H9 (cell line): ENCODE results near the gene IQUB. TPM values are rescaled to one million over a fixed set of nuclear protein-coding genes. Genes with fewer than 3 reads are reported as not detected.

Experiments used
- DNase-seq: peaks from one replicate; pipeline ENCODE4 v3.0.0-alpha.2; 2017
- H2AFZ ChIP-seq: one replicate; pipeline ENCODE4 v1.6.1; 2013; ENCODE audit warnings: mild to moderate bottlenecking, low read length, control low read depth, moderate library complexity
- H2AK5ac ChIP-seq: 2 replicates; pipeline ENCODE4 v1.6.1; 2013; ENCODE audit warnings: low read length, control low read depth, mixed read lengths; ENCODE audit not compliant: insufficient read length
- H2BK120ac ChIP-seq: one replicate; pipeline ENCODE4 v1.6.1; 2013; ENCODE audit warnings: low read depth, mild to moderate bottlenecking, low read length, control low read depth, inconsistent platforms; ENCODE audit not compliant: poor library complexity, severe bottlenecking
- H2BK12ac ChIP-seq: 2 replicates; pipeline ENCODE4 v1.6.1; 2013; ENCODE audit warnings: low read length, control low read depth, mixed read lengths, low read depth; ENCODE audit not compliant: insufficient read length
- H2BK15ac ChIP-seq: 2 replicates; pipeline ENCODE4 v1.6.1; 2013; ENCODE audit warnings: low read depth, low read length, control low read depth
- H2BK20ac ChIP-seq: one replicate; pipeline ENCODE4 v1.6.1; 2013; ENCODE audit warnings: low read depth, mild to moderate bottlenecking, low read length, control low read depth, inconsistent platforms; ENCODE audit not compliant: poor library complexity, severe bottlenecking
- H2BK5ac ChIP-seq: 2 replicates; pipeline ENCODE4 v1.6.1; 2013; ENCODE audit warnings: low read length, control low read depth, mixed read lengths; ENCODE audit not compliant: insufficient read length
- H3K14ac ChIP-seq: 2 replicates; pipeline ENCODE4 v1.6.1; 2013; ENCODE audit warnings: low read length, control low read depth; ENCODE audit not compliant: insufficient read depth
- H3K18ac ChIP-seq: 2 replicates; pipeline ENCODE4 v1.6.1; 2013; ENCODE audit warnings: low read depth, mild to moderate bottlenecking, mixed read lengths, low read length, control low read depth; ENCODE audit not compliant: insufficient read length
- H3K23ac ChIP-seq: 2 replicates; pipeline ENCODE4 v1.6.1; 2013; ENCODE audit warnings: low read length, control low read depth, mixed read lengths, low read depth; ENCODE audit not compliant: insufficient read length
- H3K23me2 ChIP-seq: 2 replicates; pipeline ENCODE4 v1.6.1; 2013; ENCODE audit warnings: low read depth, mild to moderate bottlenecking, mixed read lengths, low read length, control low read depth; ENCODE audit not compliant: insufficient read length, poor library complexity, severe bottlenecking
- H3K27ac ChIP-seq: 2 replicates; pipeline ENCODE4 v1.5.1; 2013; ENCODE audit warnings: low read length, control low read depth, mixed read lengths, low read depth; ENCODE audit not compliant: insufficient read length
- H3K27me3 ChIP-seq: 2 replicates; pipeline ENCODE4 v1.6.1; 2013; ENCODE audit warnings: low read length, control low read depth, inconsistent platforms; ENCODE audit not compliant: insufficient read depth
- H3K4ac ChIP-seq: 2 replicates; pipeline ENCODE4 v1.6.1; 2013; ENCODE audit warnings: low read depth, mild to moderate bottlenecking, control low read depth, inconsistent platforms, low read length, moderate library complexity
- H3K4me1 ChIP-seq: 2 replicates; pipeline ENCODE4 v1.6.1; 2013; ENCODE audit warnings: low read length, control low read depth, inconsistent platforms; ENCODE audit not compliant: insufficient read depth
- H3K4me2 ChIP-seq: 2 replicates; pipeline ENCODE4 v1.6.1; 2013; ENCODE audit warnings: low read length, control low read depth, mixed read lengths; ENCODE audit not compliant: insufficient read length, insufficient read depth
- H3K56ac ChIP-seq: 2 replicates; pipeline ENCODE4 v1.6.1; 2013; ENCODE audit warnings: low read depth, mild to moderate bottlenecking, mixed read lengths, low read length, control low read depth; ENCODE audit not compliant: insufficient read length
- H3K79me1 ChIP-seq: 2 replicates; pipeline ENCODE4 v1.6.1; 2013; ENCODE audit warnings: low read depth, mild to moderate bottlenecking, moderate library complexity, low read length, control low read depth, inconsistent platforms; ENCODE audit not compliant: insufficient read depth, poor library complexity, severe bottlenecking
- H3K79me2 ChIP-seq: 2 replicates; pipeline ENCODE4 v1.6.1; 2013; ENCODE audit warnings: low read length, control low read depth, inconsistent platforms; ENCODE audit not compliant: insufficient read depth
- H3K9ac ChIP-seq: 2 replicates; pipeline ENCODE4 v1.6.1; 2013; ENCODE audit warnings: low read length, control low read depth, mixed read lengths; ENCODE audit not compliant: insufficient read length; ENCODE audit errors: extremely low read depth
- H3K9me3 ChIP-seq: one replicate; pipeline ENCODE4 v1.6.1; 2013; ENCODE audit warnings: low read depth, low read length, inconsistent platforms; ENCODE audit not compliant: control insufficient read depth
- H3T11ph ChIP-seq: one replicate; pipeline ENCODE4 v1.6.1; 2013; ENCODE audit warnings: mild to moderate bottlenecking, low read length, control low read depth, inconsistent platforms
- H4K20me1 ChIP-seq: one replicate; pipeline ENCODE4 v1.6.1; 2013; ENCODE audit not compliant: control insufficient read depth, insufficient read length, insufficient read depth
- H4K5ac ChIP-seq: 2 replicates; pipeline ENCODE4 v1.6.1; 2013; ENCODE audit warnings: low read depth, mild to moderate bottlenecking, mixed read lengths, low read length, control low read depth; ENCODE audit not compliant: insufficient read length
- H4K8ac ChIP-seq: replicated peaks from 2 replicates; pipeline ENCODE4 v1.6.1; 2013; ENCODE audit warnings: low read length, control low read depth, mixed read lengths, low read depth; ENCODE audit not compliant: insufficient read length
- H4K91ac ChIP-seq: 2 replicates; pipeline ENCODE4 v1.6.1; 2013; ENCODE audit warnings: low read depth, mild to moderate bottlenecking, moderate library complexity, mixed read lengths, low read length, control low read depth; ENCODE audit not compliant: insufficient read length
- H3K27ac Mint-ChIP-seq, 3 experiments: 2 replicates in 2 of 3; 3 replicates in 1 of 3; pipeline ENCODE4 v1.8.0; 2020 to 2021; ENCODE audit warnings: mixed read lengths in 3 of 3, mild to moderate bottlenecking in 1 of 3, moderate library complexity in 1 of 3
- H3K27me3 Mint-ChIP-seq: 2 replicates; pipeline ENCODE4 v1.8.0; 2021; ENCODE audit warnings: low read depth, mild to moderate bottlenecking, moderate library complexity, mixed read lengths
- H3K36me3 Mint-ChIP-seq, 3 experiments: 2 replicates in 2 of 3; 3 replicates in 1 of 3; pipeline ENCODE4 v1.8.0; 2020 to 2021; ENCODE audit warnings: low read depth in 3 of 3, mixed read lengths in 3 of 3; ENCODE audit not compliant: insufficient read depth in 1 of 3
- H3K4me1 Mint-ChIP-seq, 2 experiments: 2 replicates each; pipeline ENCODE4 v1.8.0; 2020; ENCODE audit warnings: mixed read lengths in 2 of 2
- H3K4me3 Mint-ChIP-seq, 2 experiments: 2 replicates in 1 of 2; 3 replicates in 1 of 2; pipeline ENCODE4 v1.8.0; 2020 to 2021; ENCODE audit warnings: mild to moderate bottlenecking in 2 of 2, mixed read lengths in 2 of 2, moderate library complexity in 1 of 2
- H3K9me3 Mint-ChIP-seq, 2 experiments: 2 replicates in 1 of 2; 3 replicates in 1 of 2; pipeline ENCODE4 v1.8.0; 2020; ENCODE audit warnings: mild to moderate bottlenecking in 2 of 2, mixed read lengths in 2 of 2, moderate library complexity in 1 of 2
- WGBS: extraction: QIAGEN DNeasy Blood & Tissue Kit; methylation state at CpG from one replicate; pipeline ENCODE4 v1.1.7; 2013; ENCODE audit warnings: missing lambda C conversion rate, low lambda C conversion rate, mixed read lengths; ENCODE audit not compliant: insufficient read length; ENCODE audit errors: extremely low coverage; 5-methylcytosine and 5-hydroxymethylcytosine counted together
- total RNA-seq: library from RNA; stranded (reverse); gene quantifications from 2 replicates; pipeline ENCODE4 v1.2.1, GENCODE V29; 2021
- TF ChIP-seq, protein P1 (sequence below): fragments of 200-600 bp; sonication (generic); conservative IDR thresholded peaks from 3 replicates; pipeline ENCODE4 v1.8.0; 2021; ENCODE audit warnings: antibody characterized with exemption, mild to moderate bottlenecking

IQUB gene
- total RNA-seq, 1 experiment from 2014 or later, result 0.28 TPM

GRCh38 chr7:123472750-123473445 lies 61.5 kb downstream of the IQUB start:
- Mint-ChIP-seq H3K27ac (peak overlapping the region in 2 of 3 experiments; percentile 85 to 91; a peak in 4 of 7 replicates), H3K9me3 (peaks cover 7 to 9% of the 10 kb centered on the region in 2 experiments; a peak in 4 of 5 replicates), H3K36me3 (peaks cover 2 to 15% (median 4%) of the 10 kb centered on the region in 3 experiments; a peak in 5 of 7 replicates), H3K27me3 (no peaks in the 10 kb centered on the region), H3K4me3 (no peak overlapping the region), H3K4me1 (peaks cover 6 to 7% of the 10 kb centered on the region in 2 experiments)
- H3K18ac ChIP-seq, result no peak overlapping the region
- H3K56ac ChIP-seq, result no peak overlapping the region
- no peak overlapping the region for H2BK12ac ChIP-seq
- H3K79me2 ChIP-seq, result no peaks in the 10 kb centered on the region
- H2AK5ac ChIP-seq, result no peak overlapping the region
- no peaks in the 10 kb centered on the region for H3K9me3 ChIP-seq
- H3T11ph ChIP-seq, result no peak overlapping the region
- H3K27ac ChIP-seq, result no peak overlapping the region
- no CpG with 5 or more reads among the region's 2 CpGs for WGBS
- H3K4me1 ChIP-seq, result no peaks in the 10 kb centered on the region
- H3K14ac ChIP-seq, result no peak overlapping the region
- no peak overlapping the region for H3K23ac ChIP-seq
- no peaks in the 10 kb centered on the region for H3K27me3 ChIP-seq
- TF ChIP-seq, protein P1, sequence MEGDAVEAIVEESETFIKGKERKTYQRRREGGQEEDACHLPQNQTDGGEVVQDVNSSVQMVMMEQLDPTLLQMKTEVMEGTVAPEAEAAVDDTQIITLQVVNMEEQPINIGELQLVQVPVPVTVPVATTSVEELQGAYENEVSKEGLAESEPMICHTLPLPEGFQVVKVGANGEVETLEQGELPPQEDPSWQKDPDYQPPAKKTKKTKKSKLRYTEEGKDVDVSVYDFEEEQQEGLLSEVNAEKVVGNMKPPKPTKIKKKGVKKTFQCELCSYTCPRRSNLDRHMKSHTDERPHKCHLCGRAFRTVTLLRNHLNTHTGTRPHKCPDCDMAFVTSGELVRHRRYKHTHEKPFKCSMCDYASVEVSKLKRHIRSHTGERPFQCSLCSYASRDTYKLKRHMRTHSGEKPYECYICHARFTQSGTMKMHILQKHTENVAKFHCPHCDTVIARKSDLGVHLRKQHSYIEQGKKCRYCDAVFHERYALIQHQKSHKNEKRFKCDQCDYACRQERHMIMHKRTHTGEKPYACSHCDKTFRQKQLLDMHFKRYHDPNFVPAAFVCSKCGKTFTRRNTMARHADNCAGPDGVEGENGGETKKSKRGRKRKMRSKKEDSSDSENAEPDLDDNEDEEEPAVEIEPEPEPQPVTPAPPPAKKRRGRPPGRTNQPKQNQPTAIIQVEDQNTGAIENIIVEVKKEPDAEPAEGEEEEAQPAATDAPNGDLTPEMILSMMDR, result no peak
- no peak overlapping the region for H2BK120ac ChIP-seq
- H3K4ac ChIP-seq, result no peak overlapping the region
- no peak overlapping the region for H2BK20ac ChIP-seq
- H4K5ac ChIP-seq, result no peak overlapping the region
- H3K4me2 ChIP-seq, result no peak overlapping the region
- no peak overlapping the region for H2BK15ac ChIP-seq
- no peaks in the 10 kb centered on the region for H4K20me1 ChIP-seq
- no peak overlapping the region for H2AFZ ChIP-seq
- H2BK5ac ChIP-seq, result no peak overlapping the region
- H3K9ac ChIP-seq, result no peak overlapping the region
- no peak overlapping the region for H4K91ac ChIP-seq
- H3K23me2 ChIP-seq, result no peaks in the 10 kb centered on the region
- no peaks in the 10 kb centered on the region for H3K79me1 ChIP-seq
- H4K8ac ChIP-seq, result no peak overlapping the region
- DNase-seq, result no peak
